HepG2 (cell line): ENCODE data around the gene IGF2BP1. TPM values are rescaled to one million over a fixed set of nuclear protein-coding genes. Genes with fewer than 3 reads are reported as not detected.

ENCODE experiments used
- ATAC-seq: fragments of 200-7000 bp; cut with Tn5 transposase; 3 replicates; pipeline ENCODE4 v1.9.1; 2020; ENCODE audit warnings: mild to moderate bottlenecking, moderate library complexity
- BruUV-seq: library from RNA; stranded (reverse); fragments of 400-500 nt; replicated peaks from 2 replicates; lab custom pipeline; 2021; lab: Mats Ljungman, UMichigan
- CTCF ChIA-PET: fragments of 300-600 bp; formaldehyde crosslinking; extraction: SDS; loops from one replicate; lab custom pipeline; 2021; ENCODE audit warnings: low total read pairs, inconsistent platforms, low intra/inter-chr PET ratio; lab: Yijun Ruan, JAX
- POLR2A ChIA-PET: fragments of 350-600 bp; sonication (Branson Sonifier 250); formaldehyde crosslinking; loops from one replicate; lab custom pipeline; 2020; ENCODE audit warnings: antibody characterized with exemption, inconsistent platforms; lab: Yijun Ruan, JAX
- DNase-seq: peaks from one replicate; pipeline ENCODE4 v3.0.0-alpha.2; 2015; ENCODE audit warnings: low spot score
- FAIRE-seq: peaks from 3 replicates; lab custom pipeline; 2011; peaks lifted over from hg19 to GRCh38; lab: Jason Lieb, UNC
- H2AFZ ChIP-seq: one replicate; pipeline ENCODE4 v1.6.1; 2011; ENCODE audit warnings: low read length, inconsistent platforms
- H3K27ac ChIP-seq: fragments of 300-600 bp; 3 replicates; pipeline ENCODE4 v1.8.0; 2011; ENCODE audit warnings: mixed run types, mild to moderate bottlenecking, mixed read lengths, low read length, inconsistent platforms; ENCODE audit not compliant: insufficient read depth; ENCODE audit errors: extremely low read length
- H3K27me3 ChIP-seq, 2 experiments: fragments of 200-600 bp in 1 of 2; 2 replicates in 1 of 2; 3 replicates in 1 of 2; pipeline versions ENCODE4 v1.6.0 to v1.8.0; 2011; ENCODE audit warnings: low read length in 2 of 2, mild to moderate bottlenecking in 2 of 2, moderate library complexity in 2 of 2, inconsistent platforms in 1 of 2; ENCODE audit not compliant: insufficient read depth in 2 of 2, control insufficient read depth in 1 of 2
- H3K36me3 ChIP-seq, 2 experiments: fragments of 200-600 bp in 1 of 2; replicated peaks in 1 of 2; 2 replicates in 1 of 2; 3 replicates in 1 of 2; pipeline versions ENCODE4 v1.5.1 to v1.8.0; 2011; ENCODE audit warnings: low read length in 2 of 2, inconsistent platforms in 1 of 2; ENCODE audit not compliant: insufficient read depth in 2 of 2, control insufficient read depth in 1 of 2
- H3K4me1 ChIP-seq: 2 replicates; pipeline ENCODE4 v1.5.1; 2012; ENCODE audit warnings: low read length, inconsistent platforms; ENCODE audit not compliant: insufficient read depth
- H3K4me2 ChIP-seq: 2 replicates; pipeline ENCODE4 v1.6.0; 2011; ENCODE audit warnings: low read depth, low read length, inconsistent platforms
- H3K4me3 ChIP-seq, 3 experiments: fragments of 200-600 bp in 1 of 3; sonication (generic), shearing (Covaris generic) in 1 of 3; replicated peaks in 1 of 3; 2 replicates each; pipeline ENCODE4 v1.5.1; 2011 to 2016; ENCODE audit warnings: low read length in 3 of 3, inconsistent platforms in 2 of 3, low read depth in 2 of 3, mild to moderate bottlenecking in 2 of 3, control low read depth in 1 of 3, mixed read lengths in 1 of 3; ENCODE audit not compliant: insufficient read depth in 1 of 3
- H3K79me2 ChIP-seq: one replicate; pipeline ENCODE4 v1.6.1; 2011; ENCODE audit warnings: low read length, inconsistent platforms; ENCODE audit not compliant: insufficient read depth
- H3K9ac ChIP-seq: 2 replicates; pipeline ENCODE4 v1.6.0; 2011; ENCODE audit warnings: mild to moderate bottlenecking, low read depth, low read length, inconsistent platforms; ENCODE audit not compliant: insufficient read depth
- H3K9me3 ChIP-seq: 2 replicates; pipeline ENCODE4 v1.5.1; 2012; ENCODE audit warnings: mild to moderate bottlenecking, low read length
- H4K20me1 ChIP-seq: 2 replicates; pipeline ENCODE4 v1.6.0; 2011; ENCODE audit warnings: inconsistent platforms, mild to moderate bottlenecking, low read length, moderate library complexity; ENCODE audit not compliant: insufficient read depth
- DR1 ChIP-seq: sonication (generic); formaldehyde crosslinking; IDR thresholded peaks from 2 replicates; pipeline ENCODE4 v1.8.0; 2021; ENCODE audit warnings: mild to moderate bottlenecking, missing genetic modification reagents, inconsistent platforms
- HOXD1 ChIP-seq: sonication (generic); formaldehyde crosslinking; IDR thresholded peaks from 2 replicates; pipeline ENCODE4 v1.5.0; 2020; ENCODE audit warnings: missing genetic modification reagents
- KDM1A ChIP-seq: IDR thresholded peaks from 2 replicates; pipeline ENCODE4 v1.6.1; 2016; ENCODE audit warnings: missing compliant biosample characterization
- MAFF ChIP-seq: IDR thresholded peaks from 2 replicates; pipeline ENCODE4 v1.6.1; 2011; ENCODE audit warnings: low read depth, low read length, improper control_type of control experiment
- MAFK ChIP-seq, 2 experiments: IDR thresholded peaks in 1 of 2; conservative IDR thresholded peaks in 1 of 2; 2 replicates each; pipeline ENCODE4 v1.6.1; 2011; ENCODE audit warnings: improper control_type of control experiment in 2 of 2, low read length in 2 of 2
- NFRKB ChIP-seq: fragments of 450-650 bp; IDR thresholded peaks from 2 replicates; pipeline ENCODE4 v1.6.1; 2017
- RFXANK ChIP-seq: IDR thresholded peaks from 2 replicates; pipeline ENCODE4 v1.6.1; 2016
- THAP11 ChIP-seq: IDR thresholded peaks from 2 replicates; pipeline ENCODE4 v1.6.1; 2016; ENCODE audit warnings: missing biosample characterization, missing genetic modification reagents
- ZC3H13 ChIP-seq: sonication (generic); formaldehyde crosslinking; IDR thresholded peaks from 2 replicates; pipeline ENCODE4 v1.8.1; 2023; ENCODE audit warnings: mild to moderate bottlenecking, missing genetic modification reagents, moderate library complexity
- ZNF776 ChIP-seq: sonication (generic); formaldehyde crosslinking; IDR thresholded peaks from 2 replicates; pipeline ENCODE4 v1.4.0; 2020; ENCODE audit warnings: mild to moderate bottlenecking, missing genetic modification reagents
- ZSCAN29 ChIP-seq: sonication (generic); formaldehyde crosslinking; conservative IDR thresholded peaks from 2 replicates; pipeline ENCODE4 v1.4.0; 2020; ENCODE audit warnings: mild to moderate bottlenecking, missing genetic modification reagents
- WGBS: methylation state at CpG from one replicate; pipeline ENCODE4 v1.1.6; 2017; ENCODE audit warnings: low lambda C conversion rate; 5-methylcytosine and 5-hydroxymethylcytosine counted together
- in situ Hi-C: cut with HindIII; loops from 2 replicates; pipeline ENCODE4 v1.10.0; 2017; ENCODE audit warnings: low pct_unique_long_range_greater_than_20kb; ENCODE audit not compliant: extremely low pct_ligation_motif_present
- intact Hi-C: fragments of 100-400 bp; cut with micrococcal nuclease; formaldehyde crosslinking; loops from one replicate; pipeline ENCODE4 v1.10.0; 2022; ENCODE audit not compliant: unreplicated experiment
- polyA plus RNA-seq, 8 experiments: library from polyadenylated mRNA; depleted of rRNA in 3 of 8; stranded (reverse) in 7 of 8; unstranded in 1 of 8; fragments of >200 nt; fragmentation: Illumina TruSeq in 4 of 8; extraction: Trizol in 4 of 8; gene quantifications; 2 replicates each; pipeline versions ENCODE4 v1.2.1 to v1.2.3, GENCODE V29; 2011 to 2016; ENCODE audit warnings: low read depth in 4 of 8, missing spikeins in 1 of 8, mixed read lengths in 1 of 8; ENCODE audit not compliant: insufficient read depth in 1 of 8
- total RNA-seq, 5 experiments: library from RNA; depleted of rRNA; stranded (reverse); fragments of >200 nt; fragmentation: Illumina TruSeq; extraction: Trizol; gene quantifications; 2 replicates each; pipeline ENCODE4 v1.2.3, GENCODE V29; 2016; ENCODE audit warnings: low read depth in 1 of 5
- TF ChIP-seq, protein P1 (sequence below): IDR thresholded peaks from 2 replicates; pipeline ENCODE4 v1.6.1; 2016; ENCODE audit warnings: missing biosample characterization, missing genetic modification reagents, low read depth
- TF ChIP-seq, protein P2 (sequence below): sonication (generic); formaldehyde crosslinking; IDR thresholded peaks from 2 replicates; pipeline ENCODE4 v1.4.0; 2020; ENCODE audit warnings: mild to moderate bottlenecking, missing genetic modification reagents

Gene IGF2BP1
- total and polyA plus RNA-seq, 2 of the 13 experiments (the other 11 are each of a cell fraction or from before 2014, with no cell fraction given) = 29.7 to 75.1 TPM

DNA sequence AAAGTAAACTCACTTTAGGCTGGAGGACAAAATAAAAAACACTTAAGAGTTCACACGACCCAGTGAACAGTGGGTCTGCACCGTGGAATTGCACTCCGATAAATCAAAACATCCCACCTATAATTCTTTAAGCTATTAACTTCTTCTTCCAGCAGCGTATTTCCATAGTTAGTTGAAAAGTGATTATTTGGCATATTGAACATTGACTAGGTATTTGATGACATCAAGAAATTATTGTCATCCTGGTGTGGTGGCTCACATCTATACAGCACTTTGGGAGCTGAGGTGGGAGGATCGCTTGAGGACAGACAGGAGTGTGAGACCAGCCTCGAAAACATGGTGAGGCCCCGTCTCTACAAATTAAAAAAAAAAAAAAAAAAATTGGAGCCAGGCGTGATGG, 23.4 kb downstream of the IGF2BP1 start:
- DNase-seq = no peak
- intact Hi-C loops = no loop called here
- Histone ChIP-seq H3K4me1 (peaks cover 75% of the 10 kb centered on the region), H4K20me1 (peaks cover 37% of the 10 kb centered on the region), H3K4me2 (no peak overlapping the region), H3K4me3 (no peak overlapping the region), H3K9ac (no peak overlapping the region), H3K27ac (no peak overlapping the region), H3K27me3 (no peaks in the 10 kb centered on the region), H3K36me3 (peaks cover 14 to 60% of the 10 kb centered on the region in 2 experiments), H3K9me3 (no peaks in the 10 kb centered on the region), H2AFZ (no peak overlapping the region), H3K79me2 (peaks cover 88% of the 10 kb centered on the region)
- FAIRE-seq = no peak
- TF ChIP-seq DR1 (CRISPR knock-in tag) (no peak), MAFF (peak; percentile 52), THAP11 (CRISPR knock-in tag) (no peak), ZSCAN29 (CRISPR knock-in tag) (no peak), ZNF776 (CRISPR knock-in tag) (no peak), MAFK (conservative IDR thresholded peaks at IDR 0.05 in 1 of 2, IDR thresholded peaks at IDR 0.05 in 1 of 2; ENCODE audit: low read length in 2 of 2) (peak; percentile 45 to 51; a peak in 3 of 4 replicates), ZC3H13 (CRISPR knock-in tag) (no peak), RFXANK (no peak), KDM1A (CRISPR knock-in tag) (no peak), HOXD1 (CRISPR knock-in tag) (no peak), NFRKB (no peak)
- TF ChIP-seq, protein P1, sequence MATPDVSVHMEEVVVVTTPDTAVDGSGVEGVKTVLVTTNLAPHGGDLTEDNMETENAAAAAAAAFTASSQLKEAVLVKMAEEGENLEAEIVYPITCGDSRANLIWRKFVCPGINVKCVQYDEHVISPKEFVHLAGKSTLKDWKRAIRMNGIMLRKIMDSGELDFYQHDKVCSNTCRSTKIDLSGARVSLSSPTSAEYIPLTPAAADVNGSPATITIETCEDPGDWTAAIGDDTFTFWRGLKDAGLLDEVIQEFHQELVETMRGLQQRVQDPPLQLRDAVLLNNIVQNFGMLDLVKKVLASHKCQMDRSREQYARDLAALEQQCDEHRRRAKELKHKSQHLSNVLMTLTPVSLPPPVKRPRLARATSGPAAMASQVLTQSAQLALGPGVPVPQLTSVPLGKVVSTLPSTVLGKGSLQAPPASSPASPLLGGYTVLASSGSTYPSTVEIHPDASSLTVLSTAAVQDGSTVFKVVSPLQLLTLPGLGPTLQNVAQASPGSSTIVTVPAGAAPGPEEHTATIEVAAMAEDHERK (CRISPR knock-in tag) = no peak
- TF ChIP-seq, protein P2, sequence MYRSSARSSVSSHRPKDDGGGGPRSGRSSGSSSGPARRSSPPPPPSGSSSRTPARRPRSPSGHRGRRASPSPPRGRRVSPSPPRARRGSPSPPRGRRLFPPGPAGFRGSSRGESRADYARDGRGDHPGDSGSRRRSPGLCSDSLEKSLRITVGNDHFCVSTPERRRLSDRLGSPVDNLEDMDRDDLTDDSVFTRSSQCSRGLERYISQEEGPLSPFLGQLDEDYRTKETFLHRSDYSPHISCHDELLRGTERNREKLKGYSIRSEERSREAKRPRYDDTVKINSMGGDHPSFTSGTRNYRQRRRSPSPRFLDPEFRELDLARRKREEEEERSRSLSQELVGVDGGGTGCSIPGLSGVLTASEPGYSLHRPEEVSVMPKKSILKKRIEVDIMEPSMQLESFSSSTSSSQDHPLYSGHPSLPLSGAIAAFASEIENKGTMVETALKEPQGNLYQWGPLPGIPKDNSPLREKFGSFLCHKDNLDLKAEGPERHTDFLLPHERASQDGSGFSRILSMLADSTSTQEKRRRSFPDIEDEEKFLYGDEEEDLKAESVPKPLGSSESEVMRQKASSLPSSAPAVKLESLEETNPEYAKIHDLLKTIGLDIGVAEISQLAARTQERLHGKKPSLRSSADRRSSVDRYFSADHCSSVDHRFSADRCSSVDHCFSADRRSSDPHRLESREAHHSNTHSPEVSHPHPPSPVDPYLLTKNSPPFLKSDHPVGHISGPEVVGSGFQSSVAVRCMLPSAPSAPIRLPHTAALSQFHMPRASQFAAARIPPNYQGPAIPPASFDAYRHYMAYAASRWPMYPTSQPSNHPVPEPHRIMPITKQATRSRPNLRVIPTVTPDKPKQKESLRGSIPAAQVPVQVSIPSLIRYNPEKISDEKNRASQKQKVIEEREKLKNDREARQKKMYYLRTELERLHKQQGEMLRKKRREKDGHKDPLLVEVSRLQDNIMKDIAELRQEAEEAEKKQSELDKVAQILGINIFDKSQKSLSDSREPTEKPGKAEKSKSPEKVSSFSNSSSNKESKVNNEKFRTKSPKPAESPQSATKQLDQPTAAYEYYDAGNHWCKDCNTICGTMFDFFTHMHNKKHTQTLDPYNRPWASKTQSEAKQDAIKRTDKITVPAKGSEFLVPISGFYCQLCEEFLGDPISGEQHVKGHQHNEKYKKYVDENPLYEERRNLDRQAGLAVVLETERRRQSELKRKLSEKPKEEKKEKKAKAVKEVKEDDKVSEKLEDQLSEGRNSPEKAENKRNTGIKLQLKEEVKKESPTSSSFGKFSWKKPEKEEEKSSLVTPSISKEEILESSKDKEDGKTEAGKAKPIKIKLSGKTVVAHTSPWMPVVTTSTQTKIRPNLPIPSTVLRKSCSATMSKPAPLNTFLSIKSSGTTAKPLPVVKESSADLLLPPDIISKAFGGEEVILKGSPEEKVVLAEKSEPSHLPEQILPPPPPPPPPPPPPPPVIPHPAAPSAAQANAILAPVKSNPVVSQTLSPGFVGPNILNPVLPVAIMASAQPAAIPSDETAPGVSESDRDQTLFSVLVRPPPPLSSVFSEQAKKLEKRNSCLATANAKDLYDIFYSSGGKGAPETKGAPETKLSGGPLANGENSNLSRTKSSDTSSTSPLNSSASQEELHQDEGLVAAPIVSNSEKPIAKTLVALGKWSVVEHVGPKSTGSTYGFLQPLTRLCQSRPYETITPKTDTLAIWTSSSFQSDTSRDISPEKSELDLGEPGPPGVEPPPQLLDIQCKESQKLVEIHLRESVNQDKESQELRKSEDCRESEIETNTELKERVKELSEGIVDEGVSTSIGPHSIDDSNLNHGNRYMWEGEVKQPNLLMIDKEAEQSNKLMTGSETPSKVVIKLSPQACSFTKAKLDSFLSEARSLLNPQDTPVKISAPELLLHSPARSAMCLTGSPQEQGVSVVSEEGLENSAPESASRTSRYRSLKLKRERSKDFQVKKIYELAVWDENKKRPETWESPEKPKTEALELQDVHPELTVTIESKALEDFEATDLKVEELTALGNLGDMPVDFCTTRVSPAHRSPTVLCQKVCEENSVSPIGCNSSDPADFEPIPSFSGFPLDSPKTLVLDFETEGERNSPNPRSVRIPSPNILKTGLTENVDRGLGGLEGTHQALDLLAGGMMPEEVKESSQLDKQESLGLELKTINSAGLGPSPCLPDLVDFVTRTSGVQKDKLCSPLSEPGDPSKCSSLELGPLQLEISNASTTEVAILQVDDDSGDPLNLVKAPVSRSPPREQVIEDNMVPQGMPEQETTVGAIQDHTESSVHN (CRISPR knock-in tag) = no peak
- ChIA-PET CTCF (no interaction called here), POLR2A (interaction anchor here (0.7 to 1.9 kb wide), 7 partner anchors 9 to 76 kb away, joined by 3 to 11 read pairs (median 5); partner anchors contain the start of gene SNF8)
- no peak for ATAC-seq
- BruUV-seq = no TSS peak
- in situ Hi-C loops = loop anchor here (5.0 kb wide), 1 partner anchor 68 kb away; no protein-coding TSS in a partner anchor
- 93% methylated on average over 8 of the region's 8 CpGs for WGBS
